ENCODE data around the gene RYR2. TPM values are rescaled to one million over a fixed set of nuclear protein-coding genes. Genes with fewer than 3 reads are reported as not detected.

Gene RYR2
- total RNA-seq, 4 donors from 2014 or later, result 0.23 to 4.6 (median 0.89) TPM

- H3K27ac ChIP-seq, result no peak overlapping the region
- no peak for DNase-seq
- intact Hi-C loops (cut with DNase I), result no loop called here
- H3K4me3 ChIP-seq, result no peak overlapping the region
- no peaks in the 10 kb centered on the region for H3K27me3 ChIP-seq
- TF ChIP-seq POLR2A (IDR thresholded peaks at IDR 0.05), result no peak
- no peak for TF ChIP-seq CTCF (IDR thresholded peaks at IDR 0.05)
- H3K9me3 ChIP-seq, result no peaks in the 10 kb centered on the region
- H3K4me1 ChIP-seq, result no peaks in the 10 kb centered on the region
- no peaks in the 10 kb centered on the region for H3K36me3 ChIP-seq
- WGBS, 2 donors, result 65 to 78% methylated on average over 2 to 4 of the region's 4 CpGs
These were observed 190.5 kb downstream of the RYR2 start for GRCh38 chr1:237232501-237232900.

GRCh38 chr1:237235091-237235490 is 193.1 kb downstream of the RYR2 start:
- DNase-seq, result no peak
- Histone ChIP-seq H3K9me3 (no peaks in the 10 kb centered on the region), H3K4me1 (no peaks in the 10 kb centered on the region), H3K27ac (peak overlapping the region in 1 of 4 donors; percentile 9), H3K27me3 (no peaks in the 10 kb centered on the region), H3K4me3 (no peak overlapping the region), H3K36me3 (no peaks in the 10 kb centered on the region)
- WGBS, 2 donors, result 24 to 45% methylated on average over 3 of the region's 3 CpGs
- intact Hi-C loops (cut with DNase I), result no loop called here
- no peak for TF ChIP-seq POLR2A (IDR thresholded peaks at IDR 0.05)
- TF ChIP-seq CTCF (IDR thresholded peaks at IDR 0.05), result no peak

DNA sequence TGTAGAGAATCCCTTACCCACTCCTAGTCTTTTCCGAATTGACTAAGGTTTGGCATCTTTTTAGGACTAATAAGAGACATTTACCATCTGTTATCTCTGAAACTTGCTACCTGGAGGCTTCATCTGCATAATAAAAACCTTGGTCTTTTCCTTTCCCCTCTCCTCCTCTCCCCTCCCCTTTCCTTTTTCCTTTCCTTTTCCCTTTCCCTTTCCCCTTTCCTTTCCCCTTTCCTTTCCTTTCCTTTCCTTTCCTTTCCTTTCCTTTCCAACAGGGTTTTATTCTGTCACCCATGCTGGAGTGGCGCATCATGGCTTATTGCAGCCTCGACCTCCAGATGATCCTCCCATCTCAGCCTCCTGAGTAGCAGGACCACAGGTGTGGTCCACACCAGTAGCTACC is 195.7 kb downstream of the RYR2 start:
- no peak overlapping the region for H3K4me3 ChIP-seq
- no peaks in the 10 kb centered on the region for H3K4me1 ChIP-seq
- H3K9me3 ChIP-seq, result no peaks in the 10 kb centered on the region
- no peak overlapping the region for H3K27ac ChIP-seq
- no peaks in the 10 kb centered on the region for H3K27me3 ChIP-seq
- no peak for TF ChIP-seq POLR2A (IDR thresholded peaks at IDR 0.05)
- no peak for TF ChIP-seq CTCF (IDR thresholded peaks at IDR 0.05)
- intact Hi-C loops (cut with DNase I), result no loop called here
- no peak for DNase-seq
- WGBS, 2 donors, result 63 to 73% methylated on average over 3 of the region's 3 CpGs
- no peaks in the 10 kb centered on the region for H3K36me3 ChIP-seq

- intact Hi-C loops (cut with DNase I), result no loop called here
- H3K9me3 ChIP-seq, result no peaks in the 10 kb centered on the region
- no peaks in the 10 kb centered on the region for H3K4me1 ChIP-seq
- no peaks in the 10 kb centered on the region for H3K27me3 ChIP-seq
- 50 to 57% methylated on average over 5 to 6 of the region's 6 CpGs for WGBS, 2 donors
- TF ChIP-seq POLR2A (IDR thresholded peaks at IDR 0.05), result no peak
- no peak for TF ChIP-seq CTCF (IDR thresholded peaks at IDR 0.05)
- H3K4me3 ChIP-seq, result no peak overlapping the region
- DNase-seq, result no peak
- H3K27ac ChIP-seq, result no peak overlapping the region
- no peaks in the 10 kb centered on the region for H3K36me3 ChIP-seq
These were observed 197.3 kb downstream of the RYR2 start for GRCh38 chr1:237239248-237239647.

GRCh38 chr1:237241038-237241437 is 199.1 kb downstream of the RYR2 start:
- DNase-seq, result no peak
- intact Hi-C loops (cut with DNase I), result no loop called here
- H3K27me3 ChIP-seq, result no peaks in the 10 kb centered on the region
- TF ChIP-seq CTCF (IDR thresholded peaks at IDR 0.05), result no peak
- TF ChIP-seq POLR2A (IDR thresholded peaks at IDR 0.05), result no peak
- 43 to 64% methylated on average over 3 of the region's 3 CpGs for WGBS, 2 donors
- H3K4me3 ChIP-seq, result no peak overlapping the region
- no peaks in the 10 kb centered on the region for H3K4me1 ChIP-seq
- no peaks in the 10 kb centered on the region for H3K9me3 ChIP-seq
- H3K36me3 ChIP-seq, result no peaks in the 10 kb centered on the region
- no peak overlapping the region for H3K27ac ChIP-seq

All from esophagus squamous epithelium (tissue), 5 donors.